Mammary epithelial cell (primary cell): ENCODE data around the gene DAO.

Source experiments
- CTCF ChIP-seq, 2 donors: IDR thresholded peaks in 1 of 2; conservative IDR thresholded peaks in 1 of 2; 2 replicates each; pipeline ENCODE4 v1.5.1; 2011 to 2012; ENCODE audit warnings: inconsistent platforms in 2 of 2, low read length in 2 of 2, mild to moderate bottlenecking in 2 of 2, control low read depth in 1 of 2, low read depth in 1 of 2; ENCODE audit not compliant: insufficient read depth in 1 of 2; ENCODE audit errors: extremely low read depth in 1 of 2
- EZH2 ChIP-seq: IDR thresholded peaks from 2 replicates; pipeline ENCODE4 v1.6.1; 2012; ENCODE audit warnings: low read length, inconsistent platforms, borderline replicate concordance

- TF ChIP-seq CTCF (conservative IDR thresholded peaks at IDR 0.05 in 1 of 2, IDR thresholded peaks at IDR 0.05 in 1 of 2; ENCODE audit: extremely low read depth in 1 of 2, insufficient read depth in 1 of 2, low read depth in 1 of 2, low read length in 2 of 2) (no peak), EZH2 (no peak)
Measured at GRCh38 chr12:108914121-108914531, 34.2 kb downstream of the DAO start.
